Activated T-helper 2 cell treated with anti-CD3 and anti-CD28 coated beads, Interferon-gamma antibody, Interleukin-2, Interleukin-4, amounts not matched to agents 10 μg/mL and 5 μg/mL and 100 μg/mL, durations not matched to agents 14 hours and 24 hours and 36 hours (primary cell): Measurements from ENCODE around the gene RPL10. TPM values are rescaled to one million over a fixed set of nuclear protein-coding genes. Genes with fewer than 3 reads are reported as not detected.

ENCODE experiments used
- DNase-seq: peaks from one replicate; pipeline ENCODE4 v3.0.0; 2021; ENCODE audit warnings: low spot score
- H3K27ac Mint-ChIP-seq: one replicate; pipeline ENCODE4 v1.8.0; 2021; ENCODE audit warnings: mixed read lengths
- H3K27me3 Mint-ChIP-seq: one replicate; pipeline ENCODE4 v1.8.0; 2021; ENCODE audit warnings: low read depth, mixed read lengths
- H3K36me3 Mint-ChIP-seq: one replicate; pipeline ENCODE4 v1.8.0; 2021; ENCODE audit warnings: low read depth, mixed read lengths
- H3K4me1 Mint-ChIP-seq: one replicate; pipeline ENCODE4 v1.8.0; 2021; ENCODE audit warnings: low read depth, mixed read lengths
- H3K4me3 Mint-ChIP-seq: one replicate; pipeline ENCODE4 v1.8.0; 2021; ENCODE audit warnings: low read depth, mild to moderate bottlenecking, moderate library complexity, mixed read lengths
- H3K9me3 Mint-ChIP-seq: one replicate; pipeline ENCODE4 v1.8.0; 2021; ENCODE audit warnings: mixed read lengths
- intact Hi-C: fragments of 100-400 bp; cut with micrococcal nuclease; formaldehyde crosslinking; loops from one replicate; pipeline ENCODE4 v1.15.1; 2023
- total RNA-seq: library from RNA; stranded (reverse); gene quantifications from 2 replicates; pipeline ENCODE4 v1.2.3, GENCODE V29; 2022

RPL10 gene
- total RNA-seq, 1 donor from 2014 or later: 2,692 TPM

- intact Hi-C loops: no loop called here
- Mint-ChIP-seq H3K36me3 (peaks cover 55% of the 10 kb centered on the region), H3K27ac (no peak overlapping the region), H3K9me3 (no peaks in the 10 kb centered on the region), H3K27me3 (no peaks in the 10 kb centered on the region), H3K4me3 (no peak overlapping the region), H3K4me1 (peaks cover 9% of the 10 kb centered on the region)
- no peak for DNase-seq
Observed at GRCh38 chrX:154366666-154367055, 31.5 kb upstream of the RPL10 start.

DNA sequence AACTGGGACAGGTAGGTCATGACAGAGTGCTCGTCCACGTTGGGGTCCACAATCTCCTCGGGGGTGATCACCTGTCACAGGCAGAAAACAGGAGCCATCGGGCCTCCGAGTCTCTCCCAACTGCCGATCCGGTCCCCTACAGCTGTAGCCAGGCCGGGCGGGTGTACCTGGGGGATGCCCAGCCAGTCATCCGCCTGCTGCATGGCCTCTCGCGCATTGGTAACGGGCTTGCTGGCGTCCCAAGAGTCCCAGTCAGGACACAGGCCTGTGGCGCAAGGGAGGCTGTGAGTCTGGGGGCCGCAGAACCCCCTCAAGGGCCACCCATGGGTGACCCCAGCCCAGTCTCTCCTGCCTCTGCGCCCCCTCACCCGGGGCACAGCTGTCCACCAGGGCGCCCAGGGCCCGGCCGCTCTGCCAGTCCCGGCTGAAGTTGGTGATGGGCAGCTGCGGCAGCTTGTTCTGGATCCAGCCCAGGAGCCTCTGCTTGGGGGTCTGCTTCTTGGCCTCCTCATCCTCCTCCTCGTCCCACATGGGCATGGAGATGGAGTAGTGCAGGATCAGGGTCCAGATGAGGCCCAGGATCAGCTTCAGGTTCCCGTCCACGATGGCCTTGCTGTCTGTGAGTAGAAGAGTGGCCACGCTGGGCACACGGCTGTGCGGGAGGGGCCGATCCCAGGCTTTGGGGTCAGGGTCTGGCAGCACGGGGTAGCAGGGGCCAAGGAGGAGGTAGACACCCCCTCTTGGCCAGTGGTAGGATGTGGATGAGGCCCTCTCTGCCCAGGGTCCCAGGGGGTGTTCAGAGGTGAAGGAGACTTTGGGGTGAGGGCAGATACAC is 30.5 kb upstream of the RPL10 start:
- no peaks in the 10 kb centered on the region for H3K9me3 Mint-ChIP-seq
- DNase-seq: no peak
- peaks cover 48% of the 10 kb centered on the region for H3K36me3 Mint-ChIP-seq
- H3K27me3 Mint-ChIP-seq: no peaks in the 10 kb centered on the region
- H3K27ac Mint-ChIP-seq: peak overlapping the region; percentile 88
- intact Hi-C loops: no loop called here
- H3K4me3 Mint-ChIP-seq: peak overlapping the region; percentile 94
- H3K4me1 Mint-ChIP-seq: peaks cover 10% of the 10 kb centered on the region

- DNase-seq: peak; percentile 83
- H3K4me1 Mint-ChIP-seq: peaks cover 11% of the 10 kb centered on the region
- peaks cover 40% of the 10 kb centered on the region for H3K36me3 Mint-ChIP-seq
- no peaks in the 10 kb centered on the region for H3K9me3 Mint-ChIP-seq
- H3K27me3 Mint-ChIP-seq: no peaks in the 10 kb centered on the region
- peak overlapping the region; percentile 94 for H3K4me3 Mint-ChIP-seq
- intact Hi-C loops: loop anchor here (1.0 kb wide), 1 partner anchor 9 kb away; no protein-coding TSS in a partner anchor
- peak overlapping the region; percentile 88 for H3K27ac Mint-ChIP-seq
Observed at GRCh38 chrX:154368630-154369448, 29.3 kb upstream of the RPL10 start.

DNA sequence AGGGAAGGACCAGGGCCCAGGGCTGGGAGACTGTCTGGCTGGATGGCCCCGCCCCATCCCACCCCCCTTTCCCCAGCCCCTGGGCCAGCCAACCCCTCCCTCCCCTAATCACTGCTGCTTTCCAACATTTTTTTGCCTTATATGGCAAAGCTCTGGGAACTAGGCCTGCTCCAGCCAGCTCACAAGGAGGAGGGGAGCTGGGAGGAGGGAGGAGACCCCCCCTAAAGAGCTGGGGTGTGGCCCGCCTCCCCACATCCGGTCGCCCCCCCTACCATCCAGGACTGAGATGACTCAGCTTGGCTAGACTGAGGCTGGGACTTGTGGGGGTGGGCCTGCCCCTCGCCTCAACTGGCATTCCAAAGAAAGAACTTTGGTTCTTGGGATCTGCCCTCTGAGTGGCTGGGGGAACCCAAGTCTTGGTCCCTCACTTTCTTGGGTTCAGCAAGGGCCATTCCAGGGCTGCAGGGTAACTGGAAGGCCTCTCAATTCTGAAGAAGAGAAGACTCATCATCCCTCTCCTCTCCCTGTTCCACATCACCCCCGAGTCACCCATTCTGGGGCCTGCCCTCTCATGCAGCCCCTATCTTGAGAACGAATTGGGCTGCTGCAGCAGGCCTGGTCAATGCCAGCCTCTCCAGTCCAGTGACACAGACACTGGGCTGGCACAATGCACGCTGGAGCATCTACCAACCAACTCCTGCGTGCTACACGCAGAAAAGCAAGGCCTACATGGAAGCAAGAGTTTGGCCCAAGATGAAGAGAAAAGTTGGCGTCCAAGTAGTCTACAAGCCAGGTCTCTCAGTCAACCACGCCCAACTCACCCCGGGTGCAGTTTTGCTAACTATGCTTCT is 28.5 kb upstream of the RPL10 start:
- Mint-ChIP-seq H3K9me3 (no peaks in the 10 kb centered on the region), H3K4me3 (peak overlapping the region; percentile 94), H3K4me1 (peaks cover 11% of the 10 kb centered on the region), H3K36me3 (peaks cover 38% of the 10 kb centered on the region), H3K27me3 (no peaks in the 10 kb centered on the region), H3K27ac (peak overlapping the region; percentile 85)
- intact Hi-C loops: loop anchor here (1.0 to 10.0 kb wide), 3 partner anchors 9 to 445 kb away; partner anchors contain the start of genes ARHGAP4 and MECP2
- DNase-seq: peak; percentile 67

GRCh38 chrX:154370300-154371016 is 27.7 kb upstream of the RPL10 start:
- H3K36me3 Mint-ChIP-seq: peaks cover 31% of the 10 kb centered on the region
- intact Hi-C loops: loop anchor here (5.0 to 10.0 kb wide), 2 partner anchors 273 to 446 kb away; partner anchors contain the start of genes ARHGAP4 and MECP2
- H3K4me3 Mint-ChIP-seq: peak overlapping the region; percentile 94
- H3K9me3 Mint-ChIP-seq: no peaks in the 10 kb centered on the region
- H3K27me3 Mint-ChIP-seq: no peaks in the 10 kb centered on the region
- DNase-seq: no peak
- H3K4me1 Mint-ChIP-seq: peaks cover 11% of the 10 kb centered on the region
- peak overlapping the region; percentile 85 for H3K27ac Mint-ChIP-seq

DNA sequence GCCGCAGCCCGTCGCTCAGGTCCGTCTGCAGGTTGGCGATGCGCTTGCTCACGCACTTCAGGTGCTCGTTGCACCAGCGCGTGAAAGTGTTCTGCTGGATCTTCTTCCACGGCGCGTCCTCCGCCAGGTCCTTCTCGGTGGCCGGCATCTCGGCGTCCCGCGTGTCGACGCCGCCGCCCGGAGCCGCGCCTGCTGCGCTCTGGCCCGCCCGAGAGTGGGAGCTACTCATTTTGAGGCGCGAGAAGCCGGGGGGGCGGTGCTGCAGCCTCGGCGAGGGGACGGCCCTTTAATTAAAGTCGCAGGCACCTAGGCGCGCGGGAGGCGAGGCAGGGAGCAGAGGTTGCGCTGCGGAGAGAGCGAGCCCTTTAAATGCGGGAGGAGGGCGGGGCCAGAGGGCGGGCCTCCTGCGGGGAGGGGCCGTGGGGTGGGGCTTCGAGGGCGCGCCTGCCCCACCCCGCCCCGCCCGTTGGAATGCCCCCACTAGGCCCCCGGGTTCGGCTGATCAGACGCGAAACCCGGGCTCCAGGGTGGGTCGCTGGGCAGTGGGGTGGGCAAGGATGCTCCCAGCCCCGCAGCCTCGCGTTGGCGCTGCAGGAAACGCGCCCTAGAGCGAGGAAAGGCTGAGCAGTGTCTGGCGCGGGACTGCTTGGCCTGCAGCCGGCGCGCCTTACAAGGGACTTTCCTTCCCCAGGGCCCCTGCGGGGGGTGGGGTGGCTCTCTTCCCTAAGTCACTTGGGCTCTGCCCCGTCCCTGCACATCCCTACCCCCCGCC is 27.0 kb upstream of the RPL10 start:
- peaks cover 28% of the 10 kb centered on the region for H3K36me3 Mint-ChIP-seq
- H3K4me3 Mint-ChIP-seq: peak overlapping the region; percentile 80
- no peaks in the 10 kb centered on the region for H3K9me3 Mint-ChIP-seq
- peaks cover 11% of the 10 kb centered on the region for H3K4me1 Mint-ChIP-seq
- H3K27me3 Mint-ChIP-seq: no peaks in the 10 kb centered on the region
- DNase-seq: peak; percentile 88
- intact Hi-C loops: loop anchor here (5.0 to 10.0 kb wide), 2 partner anchors 274 to 446 kb away; partner anchors contain the start of genes ARHGAP4 and MECP2
- no peak overlapping the region for H3K27ac Mint-ChIP-seq

GRCh38 chrX:154371789-154372300 is 26.3 kb upstream of the RPL10 start:
- Mint-ChIP-seq H3K4me3 (peak overlapping the region; percentile 75), H3K27me3 (no peaks in the 10 kb centered on the region), H3K4me1 (peaks cover 11% of the 10 kb centered on the region), H3K9me3 (no peaks in the 10 kb centered on the region), H3K27ac (peak overlapping the region; percentile 12), H3K36me3 (peaks cover 25% of the 10 kb centered on the region)
- no peak for DNase-seq
- intact Hi-C loops: loop anchor here (5.0 to 10.0 kb wide), 2 partner anchors 275 to 447 kb away; partner anchors contain the start of genes ARHGAP4 and MECP2

GRCh38 chrX:154372612-154373022 is 25.6 kb upstream of the RPL10 start:
- H3K9me3 Mint-ChIP-seq: no peaks in the 10 kb centered on the region
- peak overlapping the region; percentile 76 for H3K27ac Mint-ChIP-seq
- H3K27me3 Mint-ChIP-seq: no peaks in the 10 kb centered on the region
- no peak for DNase-seq
- intact Hi-C loops: loop anchor here (5.0 to 10.0 kb wide), 2 partner anchors 275 to 448 kb away; partner anchors contain the start of genes ARHGAP4 and MECP2
- H3K36me3 Mint-ChIP-seq: peaks cover 21% of the 10 kb centered on the region
- H3K4me3 Mint-ChIP-seq: peak overlapping the region; percentile 75
- peaks cover 13% of the 10 kb centered on the region for H3K4me1 Mint-ChIP-seq

GRCh38 chrX:154373340-154374306 is 24.6 kb upstream of the RPL10 start:
- Mint-ChIP-seq H3K27ac (peak overlapping the region; percentile 22), H3K36me3 (peaks cover 13% of the 10 kb centered on the region), H3K9me3 (no peaks in the 10 kb centered on the region), H3K4me1 (peaks cover 8% of the 10 kb centered on the region), H3K27me3 (no peaks in the 10 kb centered on the region), H3K4me3 (peak overlapping the region; percentile 75)
- DNase-seq: no peak
- intact Hi-C loops: loop anchor here (5.0 to 10.0 kb wide), 2 partner anchors 276 to 449 kb away; partner anchors contain the start of genes ARHGAP4 and MECP2
